ENCODE results near the gene UTP20.

The UTP20 gene

DNA sequence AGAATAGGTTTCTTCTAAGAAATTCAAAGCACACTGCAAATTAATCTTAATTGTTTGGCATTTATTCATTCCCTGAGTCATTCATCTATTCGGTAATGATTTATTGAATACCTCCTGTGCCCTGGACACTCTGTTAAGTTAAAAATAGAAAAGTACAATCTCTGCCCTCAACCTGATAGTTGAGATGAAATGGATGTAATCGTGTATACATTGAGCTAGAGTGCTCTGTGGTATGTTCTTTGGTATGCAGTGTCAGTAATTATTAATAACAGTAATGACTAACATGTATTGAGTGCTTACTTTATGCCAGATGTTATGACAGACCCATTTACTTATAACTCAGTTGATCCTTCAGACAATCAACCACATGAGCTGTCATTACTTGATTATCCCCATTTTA is 47.6 kb downstream of the UTP20 start:
- TF ChIP-seq, protein P1, sequence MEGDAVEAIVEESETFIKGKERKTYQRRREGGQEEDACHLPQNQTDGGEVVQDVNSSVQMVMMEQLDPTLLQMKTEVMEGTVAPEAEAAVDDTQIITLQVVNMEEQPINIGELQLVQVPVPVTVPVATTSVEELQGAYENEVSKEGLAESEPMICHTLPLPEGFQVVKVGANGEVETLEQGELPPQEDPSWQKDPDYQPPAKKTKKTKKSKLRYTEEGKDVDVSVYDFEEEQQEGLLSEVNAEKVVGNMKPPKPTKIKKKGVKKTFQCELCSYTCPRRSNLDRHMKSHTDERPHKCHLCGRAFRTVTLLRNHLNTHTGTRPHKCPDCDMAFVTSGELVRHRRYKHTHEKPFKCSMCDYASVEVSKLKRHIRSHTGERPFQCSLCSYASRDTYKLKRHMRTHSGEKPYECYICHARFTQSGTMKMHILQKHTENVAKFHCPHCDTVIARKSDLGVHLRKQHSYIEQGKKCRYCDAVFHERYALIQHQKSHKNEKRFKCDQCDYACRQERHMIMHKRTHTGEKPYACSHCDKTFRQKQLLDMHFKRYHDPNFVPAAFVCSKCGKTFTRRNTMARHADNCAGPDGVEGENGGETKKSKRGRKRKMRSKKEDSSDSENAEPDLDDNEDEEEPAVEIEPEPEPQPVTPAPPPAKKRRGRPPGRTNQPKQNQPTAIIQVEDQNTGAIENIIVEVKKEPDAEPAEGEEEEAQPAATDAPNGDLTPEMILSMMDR (IDR thresholded peaks at IDR 0.05): no peak
- Histone ChIP-seq H3K4me2 (ENCODE audit: low read length) (no peak overlapping the region), H3K4me3 (ENCODE audit: low read depth, low read length) (no peak overlapping the region), H3K79me2 (no peaks in the 10 kb centered on the region), H3K9ac (no peak overlapping the region), H2AFZ (no peak overlapping the region), H3K4me1 (no peaks in the 10 kb centered on the region), H3K36me3 (ENCODE audit: control insufficient read depth, insufficient read depth, low read length) (no peaks in the 10 kb centered on the region), H3K9me3 (ENCODE audit: control insufficient read depth, low read length) (no peaks in the 10 kb centered on the region), H3K27ac (no peak overlapping the region), H3K27me3 (ENCODE audit: control insufficient read depth, insufficient read depth, low read length) (no peaks in the 10 kb centered on the region)

DNA sequence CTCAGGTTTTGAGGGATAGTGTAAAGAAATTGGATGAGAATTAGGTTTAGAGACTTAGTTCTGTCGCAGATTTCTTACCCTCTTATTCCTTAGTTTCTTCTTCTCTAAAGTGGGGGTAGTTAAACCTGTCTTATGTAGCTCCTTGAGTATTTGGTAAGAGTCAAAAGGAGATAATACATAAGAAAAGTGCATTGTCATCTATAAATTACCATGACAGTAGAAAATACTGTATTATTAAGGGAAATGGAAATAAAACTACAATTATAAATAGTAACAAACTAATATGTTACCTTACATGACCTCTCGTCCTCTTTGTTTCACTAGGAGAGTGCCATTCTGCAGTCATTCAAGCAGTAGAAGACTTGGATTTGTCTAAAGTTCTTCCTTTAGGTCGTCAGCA is 49.0 kb downstream of the UTP20 start:
- no peak overlapping the region for H3K27ac ChIP-seq

DNA sequence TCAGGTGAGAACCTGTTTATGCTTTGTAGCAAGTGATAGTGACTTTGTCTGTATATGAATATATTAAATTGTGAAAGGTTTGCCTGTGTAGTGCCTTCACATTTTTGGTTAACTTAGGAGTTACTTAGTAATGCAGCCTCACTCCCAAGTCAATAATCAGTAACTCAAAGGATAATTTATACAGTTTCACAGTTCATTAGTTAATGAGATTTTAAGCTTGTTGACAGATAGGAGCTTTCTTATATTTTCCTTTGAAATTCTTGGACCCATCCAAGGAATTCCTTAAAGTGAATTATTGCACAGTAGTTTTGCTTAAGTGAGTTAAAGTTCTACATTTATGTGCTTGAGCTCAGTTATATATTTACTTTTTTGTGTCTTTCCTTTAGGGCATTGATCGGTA is 50.7 kb downstream of the UTP20 start:
- TF ChIP-seq, protein P1 (IDR thresholded peaks at IDR 0.05): no peak
- Histone ChIP-seq H3K4me1 (no peaks in the 10 kb centered on the region), H3K4me2 (ENCODE audit: low read length) (no peak overlapping the region), H2AFZ (no peak overlapping the region), H3K4me3 (ENCODE audit: low read depth, low read length) (no peak overlapping the region), H3K9me3 (ENCODE audit: control insufficient read depth, low read length) (no peaks in the 10 kb centered on the region), H3K36me3 (ENCODE audit: control insufficient read depth, insufficient read depth, low read length) (no peaks in the 10 kb centered on the region), H3K79me2 (no peaks in the 10 kb centered on the region), H3K27ac (no peak overlapping the region), H3K9ac (no peak overlapping the region), H3K27me3 (ENCODE audit: control insufficient read depth, insufficient read depth, low read length) (no peaks in the 10 kb centered on the region)

More for the DNA sequence above, 49.0 kb downstream of the UTP20 start:
- H3K4me1 ChIP-seq: no peaks in the 10 kb centered on the region
- no peaks in the 10 kb centered on the region for H3K36me3 ChIP-seq (ENCODE audit: control insufficient read depth, insufficient read depth, low read length)
- no peaks in the 10 kb centered on the region for H3K79me2 ChIP-seq
- no peaks in the 10 kb centered on the region for H3K9me3 ChIP-seq (ENCODE audit: control insufficient read depth, low read length)
- H3K9ac ChIP-seq: no peak overlapping the region
- H3K4me2 ChIP-seq (ENCODE audit: low read length): no peak overlapping the region
- TF ChIP-seq, protein P1 (IDR thresholded peaks at IDR 0.05): no peak
- H2AFZ ChIP-seq: no peak overlapping the region
- no peaks in the 10 kb centered on the region for H3K27me3 ChIP-seq (ENCODE audit: control insufficient read depth, insufficient read depth, low read length)
- no peak overlapping the region for H3K4me3 ChIP-seq (ENCODE audit: low read depth, low read length)

DNA sequence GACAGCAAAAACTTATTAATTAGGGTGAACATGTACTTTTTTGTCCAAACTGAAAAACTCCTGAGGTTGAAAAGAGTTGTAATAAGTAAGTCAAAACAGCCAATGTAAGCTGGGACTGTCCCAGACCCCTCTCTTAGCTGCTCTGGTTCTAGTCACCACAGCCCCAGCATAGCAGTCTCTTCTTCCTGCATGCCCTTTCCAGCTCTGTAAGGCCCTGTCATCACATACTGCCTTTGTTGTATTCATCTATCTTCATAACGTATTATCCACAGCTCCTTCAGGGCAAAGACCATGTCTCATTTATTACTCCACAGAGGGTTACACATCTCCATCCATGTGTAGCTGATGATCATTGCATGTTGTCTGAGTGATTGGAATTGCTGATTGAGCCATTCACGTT is 56.5 kb downstream of the UTP20 start:
- H3K27me3 ChIP-seq (ENCODE audit: control insufficient read depth, insufficient read depth, low read length): no peaks in the 10 kb centered on the region
- H3K79me2 ChIP-seq: no peaks in the 10 kb centered on the region
- H2AFZ ChIP-seq: no peak overlapping the region
- no peak overlapping the region for H3K27ac ChIP-seq
- H3K9me3 ChIP-seq (ENCODE audit: control insufficient read depth, low read length): no peaks in the 10 kb centered on the region
- no peak overlapping the region for H3K4me2 ChIP-seq (ENCODE audit: low read length)
- no peaks in the 10 kb centered on the region for H3K36me3 ChIP-seq (ENCODE audit: control insufficient read depth, insufficient read depth, low read length)
- no peak overlapping the region for H3K9ac ChIP-seq
- H3K4me1 ChIP-seq: no peaks in the 10 kb centered on the region
- TF ChIP-seq, protein P1 (IDR thresholded peaks at IDR 0.05): no peak
- H3K4me3 ChIP-seq (ENCODE audit: low read depth, low read length): no peak overlapping the region

DNA sequence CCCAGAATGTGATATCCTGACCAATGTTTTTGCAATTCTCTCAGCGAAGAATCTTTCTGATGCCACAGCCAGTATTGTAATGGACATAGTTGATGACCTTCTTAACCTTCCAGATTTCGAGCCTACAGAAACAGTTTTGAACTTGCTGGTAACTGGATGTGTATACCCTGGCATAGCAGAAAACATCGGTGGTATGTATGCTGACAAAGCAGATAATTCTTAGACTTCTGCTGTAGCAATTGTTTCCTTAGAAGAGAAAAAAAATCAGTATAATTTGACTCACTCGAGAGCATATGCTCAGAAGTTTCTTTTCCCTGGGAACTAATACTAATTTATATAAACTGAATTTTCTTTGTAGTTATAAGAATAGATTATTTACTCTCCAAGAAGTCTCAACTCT is 58.2 kb downstream of the UTP20 start:
- H3K9me3 ChIP-seq (ENCODE audit: control insufficient read depth, low read length): no peaks in the 10 kb centered on the region
- H2AFZ ChIP-seq: no peak overlapping the region
- H3K4me3 ChIP-seq (ENCODE audit: low read depth, low read length): no peak overlapping the region
- H3K79me2 ChIP-seq: no peaks in the 10 kb centered on the region
- H3K27ac ChIP-seq: no peak overlapping the region
- no peaks in the 10 kb centered on the region for H3K36me3 ChIP-seq (ENCODE audit: control insufficient read depth, insufficient read depth, low read length)
- TF ChIP-seq, protein P1 (IDR thresholded peaks at IDR 0.05): no peak
- H3K9ac ChIP-seq: no peak overlapping the region
- H3K4me1 ChIP-seq: no peaks in the 10 kb centered on the region
- H3K4me2 ChIP-seq (ENCODE audit: low read length): no peak overlapping the region
- H3K27me3 ChIP-seq (ENCODE audit: control insufficient read depth, insufficient read depth, low read length): no peaks in the 10 kb centered on the region
